Nephron (organoid): Measurements from ENCODE around the gene TFF3.

Source experiments
- H3K27ac Mint-ChIP-seq, 3 experiments: 2 replicates each; pipeline ENCODE4 v1.8.0; 2020; ENCODE audit warnings: mixed read lengths in 3 of 3, mild to moderate bottlenecking in 2 of 3, moderate library complexity in 1 of 3
- H3K27me3 Mint-ChIP-seq: 2 replicates; pipeline ENCODE4 v1.8.0; 2021; ENCODE audit warnings: low read depth, mild to moderate bottlenecking, moderate library complexity, mixed read lengths
- H3K36me3 Mint-ChIP-seq: 2 replicates; pipeline ENCODE4 v1.8.0; 2020; ENCODE audit warnings: low read depth, mixed read lengths
- H3K4me1 Mint-ChIP-seq: 2 replicates; pipeline ENCODE4 v1.8.0; 2020; ENCODE audit warnings: mixed read lengths
- H3K4me3 Mint-ChIP-seq, 3 experiments: 2 replicates each; pipeline ENCODE4 v1.8.0; 2020; ENCODE audit warnings: mild to moderate bottlenecking in 3 of 3, mixed read lengths in 3 of 3, moderate library complexity in 2 of 3
- H3K9me3 Mint-ChIP-seq: 2 replicates; pipeline ENCODE4 v1.8.0; 2020; ENCODE audit warnings: mixed read lengths
- TF ChIP-seq, protein P1 (sequence below), 3 experiments: fragments of 200-600 bp; sonication (generic); IDR thresholded peaks; one replicate each; pipeline ENCODE4 v1.5.0; 2021; ENCODE audit warnings: antibody characterized with exemption in 3 of 3; ENCODE audit not compliant: unreplicated experiment in 3 of 3

The TFF3 gene

DNA sequence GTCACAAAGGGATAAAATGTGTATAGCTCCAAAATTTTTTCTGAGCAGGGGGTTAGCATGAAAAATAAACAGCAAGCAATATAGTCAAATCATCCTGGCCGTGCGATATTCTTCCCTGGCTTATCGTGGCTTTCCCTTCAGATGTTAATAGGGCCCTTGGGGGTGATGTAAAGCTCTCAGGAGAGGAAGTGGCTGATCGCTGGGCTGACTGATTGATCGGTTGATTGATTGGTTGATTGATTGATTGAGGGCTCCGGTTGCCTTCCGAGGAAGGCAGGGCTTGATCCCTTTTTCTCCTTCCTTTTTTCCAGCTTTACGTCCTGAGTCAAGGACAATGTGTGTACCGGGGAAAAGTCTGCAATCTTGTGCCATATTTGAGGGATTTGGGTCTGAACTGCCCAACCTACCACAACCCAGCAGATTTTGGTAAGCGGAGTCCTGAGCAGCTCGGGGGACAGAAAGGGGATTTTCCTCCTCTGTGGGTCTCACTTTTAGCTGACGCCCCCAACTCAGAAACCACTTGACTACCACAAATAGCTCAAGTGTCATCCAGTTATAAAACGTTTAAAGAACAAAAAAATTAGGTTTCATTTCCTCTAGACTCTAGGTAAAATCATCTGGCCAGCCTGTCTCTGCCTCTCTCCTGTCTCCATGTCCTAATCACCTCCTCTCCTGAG is 29.5 kb downstream of the TFF3 start:
- TF ChIP-seq, protein P1, sequence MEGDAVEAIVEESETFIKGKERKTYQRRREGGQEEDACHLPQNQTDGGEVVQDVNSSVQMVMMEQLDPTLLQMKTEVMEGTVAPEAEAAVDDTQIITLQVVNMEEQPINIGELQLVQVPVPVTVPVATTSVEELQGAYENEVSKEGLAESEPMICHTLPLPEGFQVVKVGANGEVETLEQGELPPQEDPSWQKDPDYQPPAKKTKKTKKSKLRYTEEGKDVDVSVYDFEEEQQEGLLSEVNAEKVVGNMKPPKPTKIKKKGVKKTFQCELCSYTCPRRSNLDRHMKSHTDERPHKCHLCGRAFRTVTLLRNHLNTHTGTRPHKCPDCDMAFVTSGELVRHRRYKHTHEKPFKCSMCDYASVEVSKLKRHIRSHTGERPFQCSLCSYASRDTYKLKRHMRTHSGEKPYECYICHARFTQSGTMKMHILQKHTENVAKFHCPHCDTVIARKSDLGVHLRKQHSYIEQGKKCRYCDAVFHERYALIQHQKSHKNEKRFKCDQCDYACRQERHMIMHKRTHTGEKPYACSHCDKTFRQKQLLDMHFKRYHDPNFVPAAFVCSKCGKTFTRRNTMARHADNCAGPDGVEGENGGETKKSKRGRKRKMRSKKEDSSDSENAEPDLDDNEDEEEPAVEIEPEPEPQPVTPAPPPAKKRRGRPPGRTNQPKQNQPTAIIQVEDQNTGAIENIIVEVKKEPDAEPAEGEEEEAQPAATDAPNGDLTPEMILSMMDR (IDR thresholded peaks at IDR 0.05; ENCODE audit: unreplicated experiment in 3 of 3): no peak
- Mint-ChIP-seq H3K4me3 (no peak overlapping the region), H3K27me3 (peaks cover 13% of the 10 kb centered on the region), H3K4me1 (no peaks in the 10 kb centered on the region), H3K27ac (no peak overlapping the region), H3K36me3 (peaks cover 10% of the 10 kb centered on the region), H3K9me3 (no peaks in the 10 kb centered on the region)

DNA sequence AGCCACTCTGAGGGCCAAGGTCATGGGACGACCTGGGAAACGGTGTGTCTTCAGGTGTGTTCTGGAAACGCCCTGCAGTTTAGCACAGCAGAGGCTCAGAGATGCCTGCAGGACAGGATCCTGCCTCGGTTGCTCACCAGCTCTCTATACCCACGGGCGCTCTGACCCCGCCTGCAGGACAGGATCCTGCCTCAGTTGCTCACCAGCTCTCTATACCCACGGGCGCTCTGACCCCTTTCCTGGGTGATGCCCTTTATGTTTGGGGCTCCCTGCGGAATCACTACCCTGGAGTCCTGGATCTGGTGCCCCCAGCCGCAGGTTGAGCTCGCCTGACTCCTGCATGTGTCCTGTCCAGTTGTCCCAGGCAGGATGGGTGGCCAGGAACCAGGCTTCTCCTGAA is 32.5 kb downstream of the TFF3 start:
- Mint-ChIP-seq H3K27me3 (peaks cover 23% of the 10 kb centered on the region), H3K27ac (no peak overlapping the region), H3K4me1 (no peaks in the 10 kb centered on the region), H3K36me3 (peaks cover 5% of the 10 kb centered on the region), H3K4me3 (no peak overlapping the region), H3K9me3 (no peaks in the 10 kb centered on the region)
- TF ChIP-seq, protein P1 (IDR thresholded peaks at IDR 0.05; ENCODE audit: unreplicated experiment in 3 of 3): no peak

DNA sequence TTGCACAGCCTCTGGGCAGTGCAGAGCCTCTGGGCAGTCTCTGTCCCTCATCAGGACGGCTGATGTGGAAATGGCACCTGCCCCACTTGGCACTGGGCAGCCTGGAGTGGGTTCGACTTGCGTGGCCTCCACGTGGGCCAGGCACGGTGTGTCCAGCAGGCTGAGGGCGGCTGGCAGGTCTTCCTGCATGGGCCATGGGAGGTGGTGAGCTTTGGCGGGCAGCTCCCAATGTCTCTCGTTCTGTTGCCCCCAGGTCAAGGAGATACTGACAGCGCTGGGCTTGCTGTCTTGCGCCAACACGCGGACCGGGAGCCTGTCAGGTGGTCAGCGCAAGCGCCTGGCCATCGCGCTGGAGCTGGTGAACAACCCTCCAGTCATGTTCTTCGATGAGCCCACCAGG is 33.2 kb downstream of the TFF3 start:
- peaks cover 25% of the 10 kb centered on the region for H3K27me3 Mint-ChIP-seq
- TF ChIP-seq, protein P1 (IDR thresholded peaks at IDR 0.05; ENCODE audit: unreplicated experiment in 3 of 3): no peak
- no peaks in the 10 kb centered on the region for H3K4me1 Mint-ChIP-seq
- no peak overlapping the region for H3K4me3 Mint-ChIP-seq
- H3K36me3 Mint-ChIP-seq: peaks cover 5% of the 10 kb centered on the region
- no peak overlapping the region for H3K27ac Mint-ChIP-seq
- H3K9me3 Mint-ChIP-seq: no peaks in the 10 kb centered on the region

DNA sequence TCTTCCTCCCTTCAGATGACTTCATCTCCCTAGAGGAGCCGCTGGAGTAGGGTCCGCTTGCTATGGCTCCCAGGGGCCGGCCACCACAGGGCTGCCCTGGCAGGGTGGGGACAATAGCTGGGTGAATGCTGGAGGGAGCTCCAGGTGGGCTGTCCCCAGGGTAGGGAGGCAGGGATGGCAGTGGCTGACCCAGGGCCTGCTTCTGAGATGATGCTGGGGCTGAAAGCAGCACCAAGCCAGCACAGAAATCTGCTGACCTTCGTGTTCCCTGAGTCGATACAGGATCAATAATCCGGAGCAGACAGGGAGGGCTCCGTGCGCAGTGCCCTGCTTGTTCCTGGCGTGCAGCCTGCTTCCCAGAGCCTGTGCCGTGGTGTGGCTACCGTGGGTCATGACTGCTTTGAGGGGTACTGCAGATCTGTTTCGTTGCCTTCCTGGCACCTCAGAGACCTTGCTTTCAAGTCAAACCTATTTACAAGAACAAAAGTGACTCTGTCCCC is 34.0 kb downstream of the TFF3 start:
- Mint-ChIP-seq H3K36me3 (peaks cover under 1% of the 10 kb centered on the region), H3K4me3 (no peak overlapping the region), H3K4me1 (no peaks in the 10 kb centered on the region), H3K27me3 (peaks cover 20% of the 10 kb centered on the region), H3K9me3 (no peaks in the 10 kb centered on the region), H3K27ac (no peak overlapping the region)
- TF ChIP-seq, protein P1 (IDR thresholded peaks at IDR 0.05; ENCODE audit: unreplicated experiment in 3 of 3): no peak

DNA sequence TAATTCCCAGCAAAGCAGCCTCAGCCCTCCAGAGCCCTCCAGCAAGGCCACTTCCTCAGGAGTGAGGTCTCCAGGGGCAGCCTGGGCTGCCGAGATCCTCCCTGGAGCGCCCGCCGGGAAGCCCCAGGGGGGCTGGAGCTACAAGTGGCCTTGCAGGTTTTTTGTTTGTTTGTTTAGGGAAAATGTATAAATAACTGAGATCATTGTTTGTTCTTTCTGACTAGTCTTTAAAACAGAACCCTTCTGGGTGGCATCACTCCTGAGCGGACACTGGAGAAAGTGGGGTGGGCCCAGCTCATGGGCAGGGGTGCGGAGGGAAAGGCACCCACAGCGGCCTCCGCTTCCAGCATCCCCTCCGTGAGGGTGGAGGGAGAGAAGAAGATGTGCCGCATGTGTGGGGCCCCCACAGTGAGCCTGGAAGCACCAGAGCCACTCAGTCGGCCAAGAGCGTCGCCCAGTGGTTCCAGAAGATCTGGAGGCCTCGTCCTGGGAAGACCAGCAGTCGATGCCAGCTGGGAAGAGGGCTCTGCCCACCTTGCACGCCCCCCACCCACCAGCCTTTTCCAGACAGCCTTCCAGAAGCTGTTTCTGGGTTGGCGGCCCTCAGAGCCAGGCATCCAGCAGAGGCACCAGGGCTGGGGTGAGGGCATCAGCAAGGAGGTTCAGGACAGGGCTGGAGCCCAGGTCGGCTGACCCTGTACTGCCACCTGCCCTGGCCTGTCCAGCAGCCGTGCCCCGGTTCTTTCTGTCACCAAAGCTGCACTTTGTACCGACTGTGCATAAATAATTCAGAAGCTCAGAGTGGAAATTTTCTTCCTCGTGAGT is 34.6 kb downstream of the TFF3 start:
- Mint-ChIP-seq H3K4me1 (no peaks in the 10 kb centered on the region), H3K27me3 (peaks cover 20% of the 10 kb centered on the region), H3K9me3 (no peaks in the 10 kb centered on the region), H3K27ac (no peak overlapping the region), H3K36me3 (no peaks in the 10 kb centered on the region), H3K4me3 (no peak overlapping the region)
- TF ChIP-seq, protein P1 (IDR thresholded peaks at IDR 0.05; ENCODE audit: unreplicated experiment in 3 of 3): no peak
